Sigmoid colon (tissue), 7 donors: Measurements from ENCODE around the gene SFMBT2. TPM values are rescaled to one million over a fixed set of nuclear protein-coding genes. Genes with fewer than 3 reads are reported as not detected.

Source experiments
- DNase-seq: peaks from one replicate; pipeline ENCODE4 v3.0.0-alpha.2; 2019
- H3K27ac ChIP-seq, 4 donors: fragments of 200-600 bp; sonication (generic); one replicate each; pipeline ENCODE4 v1.5.1; 2016 to 2019; ENCODE audit warnings: mild to moderate bottlenecking in 1 of 4
- H3K27me3 ChIP-seq, 3 donors: fragments of 200-600 bp; sonication (generic); one replicate each; pipeline ENCODE4 v1.5.1; 2019; ENCODE audit warnings: mild to moderate bottlenecking in 1 of 3
- H3K36me3 ChIP-seq, 4 donors: fragments of 200-600 bp; sonication (generic); one replicate each; pipeline ENCODE4 v1.5.1; 2016 to 2019
- H3K4me1 ChIP-seq, 4 donors: fragments of 200-600 bp; sonication (generic); one replicate each; pipeline ENCODE4 v1.5.1; 2017 to 2019
- H3K4me3 ChIP-seq, 4 donors: fragments of 200-600 bp; sonication (generic); one replicate each; pipeline ENCODE4 v1.5.1; 2017 to 2019; ENCODE audit warnings: mild to moderate bottlenecking in 2 of 4, moderate library complexity in 1 of 4
- H3K9me3 ChIP-seq, 4 donors: fragments of 200-600 bp in 3 of 4; sonication (generic) in 3 of 4; one replicate each; pipeline versions ENCODE4 v1.5.1 to v1.6.1; 2013 to 2019
- EP300 ChIP-seq, 4 donors: sonication (generic); formaldehyde crosslinking; IDR thresholded peaks; one replicate each; pipeline ENCODE4 v1.6.1; 2017; ENCODE audit warnings: antibody characterized with exemption in 4 of 4
- POLR2A ChIP-seq, 2 donors: fragments of 450-650 bp; IDR thresholded peaks; one replicate each; pipeline ENCODE4 v1.6.1; 2016; ENCODE audit warnings: antibody characterized with exemption in 2 of 2, mild to moderate bottlenecking in 2 of 2, moderate library complexity in 2 of 2
- POLR2AphosphoS5 ChIP-seq, 4 donors: sonication (generic); formaldehyde crosslinking; IDR thresholded peaks; one replicate each; pipeline ENCODE4 v1.6.1; 2017; ENCODE audit warnings: antibody characterized with exemption in 4 of 4
- WGBS, 2 donors: extraction: QIAGEN DNeasy Blood & Tissue Kit; methylation state at CpG; one replicate each; pipeline ENCODE4 v1.1.7; 2013; 5-methylcytosine and 5-hydroxymethylcytosine counted together
- intact Hi-C: fragments of 100-400 bp; cut with DNase I; formaldehyde crosslinking; loops from one replicate; pipeline ENCODE4 v1.15.1; 2023
- polyA plus RNA-seq, 3 donors: library from polyadenylated mRNA; stranded (reverse); fragments of 200-250 nt; gene quantifications; one replicate each; pipeline ENCODE4 v1.2.3, GENCODE V29; 2013
- total RNA-seq, 4 donors: library from RNA; depleted of rRNA; stranded (reverse); fragments of >200 nt; gene quantifications; one replicate each; pipeline ENCODE4 v1.1.0, GENCODE V29; 2016
- TF ChIP-seq, protein P1 (sequence below), 4 experiments: fragments of 450-650 bp in 3 of 4; fragments of 200-600 bp in 1 of 4; IDR thresholded peaks; one replicate each; pipeline ENCODE4 v1.5.1; 2016 to 2019; ENCODE audit warnings: antibody characterized with exemption in 4 of 4, mild to moderate bottlenecking in 3 of 4, moderate library complexity in 2 of 4
- donor health status: healthy with polysubstance abuse.
- donor health status: Bipolar disorder and iron deficiency.
- donor health status: healthy.

SFMBT2 gene
- total and polyA plus RNA-seq, 7 donors: 0.60 to 6.4 (median 4.2) TPM

DNA sequence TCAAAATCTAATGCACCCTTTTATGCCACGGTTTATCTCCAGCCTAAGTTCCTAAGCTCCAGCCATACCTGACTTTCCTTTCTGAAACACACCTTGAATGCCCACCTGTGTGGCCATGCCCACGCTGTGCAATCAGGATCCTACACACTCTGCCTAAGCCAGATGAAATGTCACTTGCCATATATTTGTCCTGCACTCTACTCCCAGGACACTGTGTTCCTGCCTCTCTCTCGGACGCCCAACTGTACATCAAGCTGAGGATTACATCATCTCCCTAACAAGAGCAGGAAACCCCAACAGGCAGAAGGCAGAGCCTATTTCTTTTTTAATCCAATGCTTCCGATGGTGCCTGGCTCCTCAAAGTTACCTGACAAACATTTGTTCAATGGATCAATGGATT, 214.6 kb downstream of the SFMBT2 start:
- TF ChIP-seq POLR2A (IDR thresholded peaks at IDR 0.05) (no peak), POLR2AphosphoS5 (IDR thresholded peaks at IDR 0.05) (no peak), EP300 (IDR thresholded peaks at IDR 0.05) (no peak)
- TF ChIP-seq, protein P1, sequence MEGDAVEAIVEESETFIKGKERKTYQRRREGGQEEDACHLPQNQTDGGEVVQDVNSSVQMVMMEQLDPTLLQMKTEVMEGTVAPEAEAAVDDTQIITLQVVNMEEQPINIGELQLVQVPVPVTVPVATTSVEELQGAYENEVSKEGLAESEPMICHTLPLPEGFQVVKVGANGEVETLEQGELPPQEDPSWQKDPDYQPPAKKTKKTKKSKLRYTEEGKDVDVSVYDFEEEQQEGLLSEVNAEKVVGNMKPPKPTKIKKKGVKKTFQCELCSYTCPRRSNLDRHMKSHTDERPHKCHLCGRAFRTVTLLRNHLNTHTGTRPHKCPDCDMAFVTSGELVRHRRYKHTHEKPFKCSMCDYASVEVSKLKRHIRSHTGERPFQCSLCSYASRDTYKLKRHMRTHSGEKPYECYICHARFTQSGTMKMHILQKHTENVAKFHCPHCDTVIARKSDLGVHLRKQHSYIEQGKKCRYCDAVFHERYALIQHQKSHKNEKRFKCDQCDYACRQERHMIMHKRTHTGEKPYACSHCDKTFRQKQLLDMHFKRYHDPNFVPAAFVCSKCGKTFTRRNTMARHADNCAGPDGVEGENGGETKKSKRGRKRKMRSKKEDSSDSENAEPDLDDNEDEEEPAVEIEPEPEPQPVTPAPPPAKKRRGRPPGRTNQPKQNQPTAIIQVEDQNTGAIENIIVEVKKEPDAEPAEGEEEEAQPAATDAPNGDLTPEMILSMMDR (IDR thresholded peaks at IDR 0.05): no peak
- Histone ChIP-seq H3K4me3 (no peak overlapping the region), H3K27ac (no peak overlapping the region), H3K36me3 (peaks cover 0 to 4% (median 0%) of the 10 kb centered on the region in 4 donors), H3K27me3 (no peaks in the 10 kb centered on the region), H3K4me1 (peaks cover 0 to 3% (median 0%) of the 10 kb centered on the region in 4 donors), H3K9me3 (peaks cover 0 to 5% (median 0%) of the 10 kb centered on the region in 4 donors)
- no peak for DNase-seq
- 84 to 85% methylated on average over 5 of the region's 5 CpGs for WGBS, 2 donors
- intact Hi-C loops: no loop called here

DNA sequence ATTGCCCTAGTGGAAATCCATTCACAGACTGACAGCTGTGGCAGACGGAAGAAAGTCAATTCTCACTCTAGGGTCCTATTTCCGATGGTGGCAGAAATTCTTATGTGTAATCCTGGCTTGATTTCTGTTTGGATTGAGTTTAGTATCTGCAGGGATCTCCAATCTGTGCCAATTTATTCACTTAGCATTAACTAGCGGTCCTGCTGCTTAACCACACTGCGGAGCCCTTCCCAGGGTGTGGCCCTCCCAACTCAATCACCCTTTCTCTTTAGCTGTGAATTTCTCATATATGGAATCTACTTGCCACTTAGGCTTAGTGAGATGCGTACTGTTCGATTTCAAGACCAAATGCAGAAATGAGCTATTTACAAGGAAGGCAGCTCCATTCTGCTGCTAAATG, 215.7 kb downstream of the SFMBT2 start:
- DNase-seq: no peak
- peaks cover 0 to 3% (median 0%) of the 10 kb centered on the region in 4 donors for H3K4me1 ChIP-seq
- TF ChIP-seq POLR2AphosphoS5 (IDR thresholded peaks at IDR 0.05) (no peak), POLR2A (IDR thresholded peaks at IDR 0.05) (no peak), EP300 (IDR thresholded peaks at IDR 0.05) (no peak)
- TF ChIP-seq, protein P1 (IDR thresholded peaks at IDR 0.05): no peak
- WGBS, 2 donors: 97 to 98% methylated on average over 6 of the region's 6 CpGs
- H3K27me3 ChIP-seq: no peaks in the 10 kb centered on the region
- no peak overlapping the region for H3K4me3 ChIP-seq
- peaks cover 0 to 5% (median 0%) of the 10 kb centered on the region in 4 donors for H3K9me3 ChIP-seq
- peaks cover 0 to 4% (median 0%) of the 10 kb centered on the region in 4 donors for H3K36me3 ChIP-seq
- no peak overlapping the region for H3K27ac ChIP-seq
- intact Hi-C loops: no loop called here

DNA sequence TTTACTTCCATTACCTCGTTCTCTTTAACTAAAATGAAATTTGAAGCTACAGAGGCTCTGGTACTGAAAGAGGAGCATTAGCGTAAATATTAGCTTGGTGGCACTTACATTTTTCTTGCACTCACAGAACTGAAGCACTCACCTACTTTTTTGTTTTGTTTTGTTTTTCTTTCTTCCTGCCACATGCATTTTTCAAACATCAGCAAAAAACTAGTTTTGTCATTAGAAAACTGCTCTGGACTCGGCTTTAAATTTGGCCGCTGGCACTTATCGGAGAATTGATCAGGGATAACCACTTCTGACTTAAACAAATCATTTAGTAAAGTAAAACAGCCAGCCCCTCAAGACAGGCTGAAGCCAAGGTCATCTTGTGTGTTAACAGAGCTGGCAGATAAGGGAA, 216.3 kb downstream of the SFMBT2 start:
- no peak overlapping the region for H3K4me3 ChIP-seq
- 92 to 94% methylated on average over 5 of the region's 5 CpGs for WGBS, 2 donors
- H3K9me3 ChIP-seq: peaks cover 0 to 5% (median 0%) of the 10 kb centered on the region in 4 donors
- H3K27ac ChIP-seq: no peak overlapping the region
- TF ChIP-seq EP300 (IDR thresholded peaks at IDR 0.05): no peak
- TF ChIP-seq POLR2A (IDR thresholded peaks at IDR 0.05): no peak
- TF ChIP-seq POLR2AphosphoS5 (IDR thresholded peaks at IDR 0.05): no peak
- TF ChIP-seq, protein P1 (IDR thresholded peaks at IDR 0.05): no peak
- H3K36me3 ChIP-seq: peaks cover 0 to 4% (median 0%) of the 10 kb centered on the region in 4 donors
- intact Hi-C loops: no loop called here
- H3K4me1 ChIP-seq: peaks cover 0 to 3% (median 0%) of the 10 kb centered on the region in 4 donors
- DNase-seq: no peak
- H3K27me3 ChIP-seq: no peaks in the 10 kb centered on the region

DNA sequence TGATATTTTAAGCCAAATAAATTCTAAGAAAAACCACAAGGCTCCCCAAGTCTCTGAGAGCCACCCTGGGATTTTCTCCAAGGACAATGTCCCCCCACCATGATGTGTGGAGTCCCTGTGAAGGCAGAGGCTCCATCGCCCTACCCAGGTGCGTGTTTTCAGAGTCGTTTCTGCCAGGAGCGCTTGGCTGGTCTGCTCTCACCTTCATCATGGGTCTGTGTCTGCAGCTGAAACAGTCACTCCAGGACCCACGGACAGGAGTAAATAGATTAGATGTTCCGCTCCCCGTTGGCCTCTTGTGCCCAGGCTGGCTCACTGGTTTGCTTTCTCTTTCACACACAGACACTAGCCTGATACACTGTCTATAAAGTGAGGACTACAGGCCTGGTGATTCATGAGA, 217.5 kb downstream of the SFMBT2 start:
- no peak for TF ChIP-seq EP300 (IDR thresholded peaks at IDR 0.05)
- TF ChIP-seq POLR2A (IDR thresholded peaks at IDR 0.05): no peak
- TF ChIP-seq, protein P1 (IDR thresholded peaks at IDR 0.05): no peak
- no peak for TF ChIP-seq POLR2AphosphoS5 (IDR thresholded peaks at IDR 0.05)
- WGBS, 2 donors: 66 to 88% methylated on average over 7 of the region's 7 CpGs

DNA sequence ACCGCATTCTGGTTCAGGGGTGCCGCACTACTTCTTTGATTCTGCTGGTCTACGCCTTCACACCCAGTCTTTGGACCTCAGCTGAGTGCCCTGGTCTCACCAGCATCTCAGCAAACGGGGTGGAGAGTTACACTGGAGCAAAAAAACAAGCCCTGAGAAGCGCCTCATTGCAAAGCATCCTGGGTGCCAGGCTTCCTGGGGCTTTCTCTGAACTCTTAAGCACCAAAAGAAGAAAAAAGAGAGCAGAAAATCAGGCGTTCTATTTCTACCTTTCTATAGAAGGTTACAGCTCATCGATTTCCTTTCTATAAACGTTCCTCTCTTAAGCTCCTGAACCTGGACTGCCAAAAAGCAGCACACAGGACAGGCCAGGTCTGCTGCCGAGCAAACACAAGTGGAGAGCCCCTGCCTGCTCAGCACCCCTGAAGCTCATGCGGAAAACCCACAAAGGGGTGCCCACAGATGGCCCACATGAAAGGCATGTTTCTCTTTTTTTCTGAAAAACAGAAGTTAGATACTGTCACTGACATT, 217.9 kb downstream of the SFMBT2 start:
- Histone ChIP-seq H3K4me3 (no peak overlapping the region), H3K27ac (no peak overlapping the region), H3K36me3 (peaks cover 0 to 4% (median 0%) of the 10 kb centered on the region in 4 donors), H3K27me3 (no peaks in the 10 kb centered on the region), H3K4me1 (no peaks in the 10 kb centered on the region), H3K9me3 (peaks cover 0 to 5% (median 0%) of the 10 kb centered on the region in 4 donors)
- no peak for DNase-seq
- intact Hi-C loops: no loop called here
- TF ChIP-seq POLR2A (IDR thresholded peaks at IDR 0.05): no peak
- no peak for TF ChIP-seq POLR2AphosphoS5 (IDR thresholded peaks at IDR 0.05)
- TF ChIP-seq, protein P1 (IDR thresholded peaks at IDR 0.05): no peak
- TF ChIP-seq EP300 (IDR thresholded peaks at IDR 0.05): no peak
- WGBS, 2 donors: 64 to 79% methylated on average over 10 of the region's 10 CpGs

More for the DNA sequence above, 217.5 kb downstream of the SFMBT2 start:
- intact Hi-C loops: no loop called here
- Histone ChIP-seq H3K9me3 (peaks cover 0 to 5% (median 0%) of the 10 kb centered on the region in 4 donors), H3K36me3 (peaks cover 0 to 4% (median 0%) of the 10 kb centered on the region in 4 donors), H3K27me3 (no peaks in the 10 kb centered on the region), H3K4me1 (no peaks in the 10 kb centered on the region), H3K4me3 (no peak overlapping the region), H3K27ac (no peak overlapping the region)
- DNase-seq: no peak
